ENCODE measurements around the gene DCN.

DNA sequence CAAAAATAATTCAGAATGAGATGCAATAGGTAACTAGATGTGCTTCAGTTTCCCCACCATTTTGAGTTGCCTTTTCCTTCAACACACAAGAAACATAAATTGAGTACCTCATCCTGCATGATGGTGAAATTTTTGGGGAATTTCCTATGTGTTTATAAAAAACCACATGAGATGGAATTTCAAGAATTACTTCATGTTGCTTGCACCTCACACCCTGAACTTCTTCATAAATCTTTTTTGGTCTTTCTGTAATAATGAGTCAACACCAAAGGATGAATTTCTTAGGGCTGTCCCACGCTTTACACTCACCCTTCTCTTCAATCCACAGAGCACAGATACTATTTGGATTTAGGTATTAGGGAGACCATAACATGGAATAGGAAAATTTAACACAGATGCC lies 48.7 kb downstream of the DCN start:
- TF ChIP-seq, protein P1, sequence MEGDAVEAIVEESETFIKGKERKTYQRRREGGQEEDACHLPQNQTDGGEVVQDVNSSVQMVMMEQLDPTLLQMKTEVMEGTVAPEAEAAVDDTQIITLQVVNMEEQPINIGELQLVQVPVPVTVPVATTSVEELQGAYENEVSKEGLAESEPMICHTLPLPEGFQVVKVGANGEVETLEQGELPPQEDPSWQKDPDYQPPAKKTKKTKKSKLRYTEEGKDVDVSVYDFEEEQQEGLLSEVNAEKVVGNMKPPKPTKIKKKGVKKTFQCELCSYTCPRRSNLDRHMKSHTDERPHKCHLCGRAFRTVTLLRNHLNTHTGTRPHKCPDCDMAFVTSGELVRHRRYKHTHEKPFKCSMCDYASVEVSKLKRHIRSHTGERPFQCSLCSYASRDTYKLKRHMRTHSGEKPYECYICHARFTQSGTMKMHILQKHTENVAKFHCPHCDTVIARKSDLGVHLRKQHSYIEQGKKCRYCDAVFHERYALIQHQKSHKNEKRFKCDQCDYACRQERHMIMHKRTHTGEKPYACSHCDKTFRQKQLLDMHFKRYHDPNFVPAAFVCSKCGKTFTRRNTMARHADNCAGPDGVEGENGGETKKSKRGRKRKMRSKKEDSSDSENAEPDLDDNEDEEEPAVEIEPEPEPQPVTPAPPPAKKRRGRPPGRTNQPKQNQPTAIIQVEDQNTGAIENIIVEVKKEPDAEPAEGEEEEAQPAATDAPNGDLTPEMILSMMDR (IDR thresholded peaks at IDR 0.05) = no peak
- TF ChIP-seq POLR2A (IDR thresholded peaks at IDR 0.05) = no peak
